Measurements from ENCODE around the gene WDFY1.

The WDFY1 gene

GRCh38 chr2:223920109-223920508, 25.0 kb downstream of the WDFY1 start:
- TF ChIP-seq, protein P1, sequence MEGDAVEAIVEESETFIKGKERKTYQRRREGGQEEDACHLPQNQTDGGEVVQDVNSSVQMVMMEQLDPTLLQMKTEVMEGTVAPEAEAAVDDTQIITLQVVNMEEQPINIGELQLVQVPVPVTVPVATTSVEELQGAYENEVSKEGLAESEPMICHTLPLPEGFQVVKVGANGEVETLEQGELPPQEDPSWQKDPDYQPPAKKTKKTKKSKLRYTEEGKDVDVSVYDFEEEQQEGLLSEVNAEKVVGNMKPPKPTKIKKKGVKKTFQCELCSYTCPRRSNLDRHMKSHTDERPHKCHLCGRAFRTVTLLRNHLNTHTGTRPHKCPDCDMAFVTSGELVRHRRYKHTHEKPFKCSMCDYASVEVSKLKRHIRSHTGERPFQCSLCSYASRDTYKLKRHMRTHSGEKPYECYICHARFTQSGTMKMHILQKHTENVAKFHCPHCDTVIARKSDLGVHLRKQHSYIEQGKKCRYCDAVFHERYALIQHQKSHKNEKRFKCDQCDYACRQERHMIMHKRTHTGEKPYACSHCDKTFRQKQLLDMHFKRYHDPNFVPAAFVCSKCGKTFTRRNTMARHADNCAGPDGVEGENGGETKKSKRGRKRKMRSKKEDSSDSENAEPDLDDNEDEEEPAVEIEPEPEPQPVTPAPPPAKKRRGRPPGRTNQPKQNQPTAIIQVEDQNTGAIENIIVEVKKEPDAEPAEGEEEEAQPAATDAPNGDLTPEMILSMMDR (IDR thresholded peaks at IDR 0.05; ENCODE audit: insufficient read depth, low read depth, low read length, missing control alignments) = no peak
- H3K4me3 ChIP-seq (ENCODE audit: low read depth, low read length) = no peak overlapping the region
- DNase-seq (ENCODE audit: low read depth) = no peak

- DNase-seq (ENCODE audit: low read depth) = no peak
- TF ChIP-seq, protein P1 (IDR thresholded peaks at IDR 0.05; ENCODE audit: insufficient read depth, low read depth, low read length, missing control alignments) = no peak
- no peak overlapping the region for H3K4me3 ChIP-seq (ENCODE audit: low read depth, low read length)
Measured at GRCh38 chr2:223918671-223919134, 26.4 kb downstream of the WDFY1 start.

- no peak for DNase-seq (ENCODE audit: low read depth)
- TF ChIP-seq, protein P1 (IDR thresholded peaks at IDR 0.05; ENCODE audit: insufficient read depth, low read depth, low read length, missing control alignments) = no peak
- no peak overlapping the region for H3K4me3 ChIP-seq (ENCODE audit: low read depth, low read length)
Measured at GRCh38 chr2:223916181-223916920, 28.8 kb downstream of the WDFY1 start.

DNA sequence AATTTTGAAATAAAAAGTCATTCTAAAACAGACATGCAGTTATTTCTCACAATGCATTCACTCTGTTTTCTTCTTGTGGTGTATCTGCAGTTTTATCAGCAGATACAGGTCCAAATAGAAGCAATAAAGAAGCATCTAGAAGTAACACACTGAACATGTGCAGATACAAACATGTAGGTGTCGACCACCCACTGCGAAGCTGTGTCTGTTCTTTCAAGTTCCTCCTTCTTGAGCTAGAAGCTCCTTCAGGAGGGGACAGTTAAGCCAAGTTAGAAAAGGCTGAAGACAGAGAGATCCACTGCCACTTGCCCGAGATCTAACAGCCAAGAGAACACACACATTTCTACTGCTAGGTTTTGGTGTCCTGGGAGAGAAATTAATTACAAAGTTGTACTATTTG, 30.1 kb downstream of the WDFY1 start:
- no peak for DNase-seq (ENCODE audit: low read depth)
- TF ChIP-seq, protein P1 (IDR thresholded peaks at IDR 0.05; ENCODE audit: insufficient read depth, low read depth, low read length, missing control alignments) = no peak
- H3K4me3 ChIP-seq (ENCODE audit: low read depth, low read length) = no peak overlapping the region

DNA sequence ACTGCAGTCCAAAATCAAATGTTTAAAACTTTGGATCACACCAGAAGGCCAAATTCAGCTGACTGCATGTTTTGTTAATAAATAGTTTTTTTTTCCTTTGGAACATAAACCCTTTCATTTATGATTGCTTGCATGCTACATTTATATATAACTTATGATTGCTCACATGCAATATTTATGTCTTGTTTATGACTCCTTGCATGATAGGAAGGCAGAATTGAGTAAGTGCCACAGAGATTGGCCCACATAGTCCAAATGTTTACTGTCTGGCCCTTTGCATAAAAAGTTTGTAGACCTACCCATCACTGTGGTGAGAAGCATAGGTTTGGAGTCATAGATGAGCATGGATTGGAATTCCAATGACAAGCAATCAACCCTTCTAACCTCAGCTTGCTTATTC, 30.8 kb downstream of the WDFY1 start:
- no peak overlapping the region for H3K4me3 ChIP-seq (ENCODE audit: low read depth, low read length)
- TF ChIP-seq, protein P1 (IDR thresholded peaks at IDR 0.05; ENCODE audit: insufficient read depth, low read depth, low read length, missing control alignments) = no peak
- DNase-seq (ENCODE audit: low read depth) = no peak

- H3K4me3 ChIP-seq (ENCODE audit: low read depth, low read length) = no peak overlapping the region
- no peak for DNase-seq (ENCODE audit: low read depth)
- TF ChIP-seq, protein P1 (IDR thresholded peaks at IDR 0.05; ENCODE audit: insufficient read depth, low read depth, low read length, missing control alignments) = no peak
Measured at GRCh38 chr2:223909001-223909741, 36.0 kb downstream of the WDFY1 start.
